Thoracic aorta (tissue), 2 donors: ENCODE measurements around the gene ZNF740. TPM values are rescaled to one million over a fixed set of nuclear protein-coding genes. Genes with fewer than 3 reads are reported as not detected.

Experiments
- ATAC-seq: fragments of 150-250 bp; one replicate; pipeline ENCODE4 v1.8.0; 2017; ENCODE audit warnings: low read depth; ENCODE audit not compliant: insufficient number of reproducible peaks, low FRiP score
- DNase-seq: peaks from one replicate; pipeline ENCODE4 v3.0.0-alpha.2; 2020; ENCODE audit warnings: low spot score
- H3K27ac ChIP-seq, 2 donors: fragments of 200-600 bp; sonication (generic); 1 replicate in 1 of 2; 2 replicates in 1 of 2; pipeline ENCODE4 v1.5.1; 2016; ENCODE audit warnings: mild to moderate bottlenecking in 2 of 2, moderate library complexity in 2 of 2
- H3K27me3 ChIP-seq: fragments of 200-600 bp; sonication (generic); replicated peaks from 2 replicates; pipeline ENCODE4 v1.6.0; 2016; ENCODE audit warnings: mild to moderate bottlenecking; ENCODE audit not compliant: insufficient read depth
- H3K36me3 ChIP-seq: fragments of 200-600 bp; sonication (generic); one replicate; pipeline ENCODE4 v1.5.1; 2016
- H3K4me1 ChIP-seq, 2 donors: fragments of 200-600 bp; sonication (generic); 1 replicate in 1 of 2; 2 replicates in 1 of 2; pipeline versions ENCODE4 v1.5.1 to v1.6.0; 2016; ENCODE audit warnings: low read depth in 2 of 2, mild to moderate bottlenecking in 1 of 2; ENCODE audit not compliant: control insufficient read depth in 1 of 2
- H3K4me3 ChIP-seq: fragments of 200-600 bp; sonication (generic); 2 replicates; pipeline ENCODE4 v1.5.1; 2016; ENCODE audit warnings: mild to moderate bottlenecking
- H3K9me3 ChIP-seq: fragments of 200-600 bp; sonication (generic); 2 replicates; pipeline ENCODE4 v1.5.1; 2016
- total RNA-seq, 2 donors: library from RNA; depleted of rRNA; stranded (reverse); fragments of >200 nt; gene quantifications; one replicate each; pipeline versions ENCODE4 v1.1.0 to v1.2.3, GENCODE V29; 2016
- TF ChIP-seq, protein P1 (sequence below): fragments of 200-600 bp; sonication (generic); IDR thresholded peaks from one replicate; pipeline ENCODE4 v1.5.1; 2019; ENCODE audit warnings: antibody characterized with exemption

The ZNF740 gene
- total RNA-seq, 2 donors from 2014 or later: 22.2 to 28.4 TPM

DNA sequence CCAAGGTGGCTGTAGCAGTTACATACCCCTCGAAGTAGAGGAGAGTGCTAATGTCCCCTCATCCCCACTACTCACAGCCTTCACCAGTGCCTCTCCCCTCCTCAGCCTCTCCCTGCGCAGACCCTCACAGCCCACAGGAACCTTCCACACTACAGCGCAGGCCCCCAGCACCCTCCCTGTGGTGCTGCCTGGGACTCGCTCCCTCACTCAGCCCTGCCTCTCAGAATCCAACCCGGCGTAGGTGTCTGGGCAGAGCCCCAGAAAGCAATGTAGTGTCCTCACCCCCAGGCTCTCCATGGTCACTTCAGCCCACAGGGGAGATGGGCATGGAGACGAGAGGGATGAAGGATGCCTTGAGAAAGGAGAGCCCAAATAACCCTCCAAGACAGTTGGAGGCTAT lies 10.9 kb upstream of the ZNF740 start:
- Histone ChIP-seq H3K27ac (no peak overlapping the region), H3K4me1 (no peaks in the 10 kb centered on the region), H3K36me3 (peaks cover 26% of the 10 kb centered on the region), H3K9me3 (no peaks in the 10 kb centered on the region), H3K27me3 (no peaks in the 10 kb centered on the region), H3K4me3 (no peak overlapping the region)
- no peak for ATAC-seq
- TF ChIP-seq, protein P1, sequence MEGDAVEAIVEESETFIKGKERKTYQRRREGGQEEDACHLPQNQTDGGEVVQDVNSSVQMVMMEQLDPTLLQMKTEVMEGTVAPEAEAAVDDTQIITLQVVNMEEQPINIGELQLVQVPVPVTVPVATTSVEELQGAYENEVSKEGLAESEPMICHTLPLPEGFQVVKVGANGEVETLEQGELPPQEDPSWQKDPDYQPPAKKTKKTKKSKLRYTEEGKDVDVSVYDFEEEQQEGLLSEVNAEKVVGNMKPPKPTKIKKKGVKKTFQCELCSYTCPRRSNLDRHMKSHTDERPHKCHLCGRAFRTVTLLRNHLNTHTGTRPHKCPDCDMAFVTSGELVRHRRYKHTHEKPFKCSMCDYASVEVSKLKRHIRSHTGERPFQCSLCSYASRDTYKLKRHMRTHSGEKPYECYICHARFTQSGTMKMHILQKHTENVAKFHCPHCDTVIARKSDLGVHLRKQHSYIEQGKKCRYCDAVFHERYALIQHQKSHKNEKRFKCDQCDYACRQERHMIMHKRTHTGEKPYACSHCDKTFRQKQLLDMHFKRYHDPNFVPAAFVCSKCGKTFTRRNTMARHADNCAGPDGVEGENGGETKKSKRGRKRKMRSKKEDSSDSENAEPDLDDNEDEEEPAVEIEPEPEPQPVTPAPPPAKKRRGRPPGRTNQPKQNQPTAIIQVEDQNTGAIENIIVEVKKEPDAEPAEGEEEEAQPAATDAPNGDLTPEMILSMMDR: no peak
- no peak for DNase-seq

DNA sequence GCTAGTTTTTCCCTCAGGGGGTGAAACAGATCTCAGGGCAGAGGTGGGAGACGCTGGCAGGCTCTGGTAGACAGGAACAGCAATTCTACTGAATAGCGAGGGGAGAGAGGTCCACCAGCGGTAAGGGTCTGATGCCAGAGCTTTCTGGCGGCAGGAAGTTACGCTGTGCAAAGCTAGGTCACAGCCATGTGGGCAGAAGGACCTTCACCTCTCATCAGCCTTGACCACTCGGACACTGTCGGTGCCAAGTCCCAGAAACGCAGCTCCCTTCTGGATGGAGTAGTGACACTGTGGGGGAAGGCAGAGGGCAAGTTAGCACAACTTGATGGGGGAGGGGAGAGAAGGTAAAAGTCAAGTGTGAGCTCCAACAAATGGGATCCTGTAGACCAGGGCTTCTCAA lies 10.3 kb upstream of the ZNF740 start:
- no peak for DNase-seq
- TF ChIP-seq, protein P1: no peak
- ATAC-seq: no peak
- Histone ChIP-seq H3K27ac (no peak overlapping the region), H3K9me3 (no peaks in the 10 kb centered on the region), H3K36me3 (peaks cover 26% of the 10 kb centered on the region), H3K27me3 (no peaks in the 10 kb centered on the region), H3K4me3 (no peak overlapping the region), H3K4me1 (no peaks in the 10 kb centered on the region)

DNA sequence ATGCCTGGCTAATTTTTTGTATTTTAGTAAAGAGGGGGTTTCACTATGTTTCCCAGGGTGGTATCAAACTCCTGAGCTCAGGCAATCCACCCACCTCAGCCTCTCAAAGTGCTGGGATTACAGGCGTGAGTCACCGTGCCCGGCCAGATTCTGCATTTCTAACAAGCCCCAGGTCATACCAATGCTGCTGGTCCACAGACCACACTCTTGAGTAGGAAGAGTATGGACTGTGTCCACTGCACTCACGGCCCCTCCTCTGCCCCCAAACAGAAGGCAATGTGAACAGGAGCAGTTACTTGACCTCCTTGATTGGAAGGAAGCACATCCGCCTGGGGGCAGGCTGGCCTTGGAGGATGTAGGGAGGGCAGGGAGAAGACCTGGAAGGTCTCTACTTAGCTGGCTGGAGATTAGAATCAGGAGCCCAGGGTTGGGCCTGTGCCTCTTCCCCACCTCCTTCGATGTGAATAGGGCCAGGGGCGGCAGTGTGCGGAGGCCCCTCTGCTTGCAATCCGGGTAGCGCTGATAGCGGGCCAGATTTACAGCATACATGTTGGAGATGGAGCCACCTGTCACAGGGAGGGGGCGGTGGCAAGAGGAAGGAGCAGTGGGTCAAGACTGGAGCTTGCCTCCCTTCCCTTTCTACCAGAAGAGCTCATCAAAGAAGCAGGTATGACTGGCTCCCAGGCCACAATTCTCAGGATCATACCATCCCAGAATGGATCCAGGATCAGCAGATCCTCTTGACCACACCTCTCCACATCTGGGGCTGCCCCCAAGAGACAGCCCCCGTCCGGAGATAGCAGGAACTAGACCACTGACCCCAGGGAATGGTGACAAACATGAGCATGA lies 9.4 kb upstream of the ZNF740 start:
- H3K27ac ChIP-seq: no peak overlapping the region
- ATAC-seq: no peak
- DNase-seq: no peak

DNA sequence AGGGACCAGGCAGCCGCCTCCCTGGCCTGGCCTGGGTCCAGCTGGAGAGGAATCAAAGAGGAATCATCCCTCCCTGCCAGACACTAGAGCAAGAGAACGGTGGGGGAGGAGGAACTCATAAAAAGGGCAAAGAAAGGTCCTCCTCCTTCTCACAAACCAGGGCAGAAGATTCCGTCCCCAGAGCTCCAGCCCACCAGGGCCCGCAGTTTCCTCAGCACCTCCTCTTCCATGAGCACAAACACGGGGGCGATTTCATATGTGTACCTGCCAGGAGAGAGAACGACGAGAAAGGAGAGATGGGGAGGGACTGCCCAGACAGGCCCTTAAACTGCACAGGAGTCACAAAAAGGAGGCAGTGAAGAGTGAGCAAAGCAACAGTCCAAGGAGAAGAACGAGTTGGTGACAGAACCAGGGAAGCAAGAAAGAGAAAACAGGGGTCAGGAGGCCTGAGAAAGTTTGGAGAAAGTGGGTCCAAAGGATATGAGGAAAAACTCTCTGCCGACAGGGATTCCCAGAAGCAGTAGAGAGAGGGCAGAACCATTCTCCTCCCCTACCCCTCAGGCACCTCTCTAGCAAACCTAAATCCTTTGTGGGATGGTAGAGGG lies 8.7 kb upstream of the ZNF740 start:
- Histone ChIP-seq H3K36me3 (peaks cover 26% of the 10 kb centered on the region), H3K4me3 (no peak overlapping the region), H3K27me3 (no peaks in the 10 kb centered on the region), H3K4me1 (no peaks in the 10 kb centered on the region), H3K27ac (no peak overlapping the region), H3K9me3 (no peaks in the 10 kb centered on the region)
- ATAC-seq (no peak), DNase-seq (no peak)
- TF ChIP-seq, protein P1: no peak

More for the DNA sequence above, 9.4 kb upstream of the ZNF740 start:
- Histone ChIP-seq H3K9me3 (no peaks in the 10 kb centered on the region), H3K27me3 (no peaks in the 10 kb centered on the region), H3K36me3 (peaks cover 26% of the 10 kb centered on the region), H3K4me3 (no peak overlapping the region), H3K4me1 (no peaks in the 10 kb centered on the region)
- TF ChIP-seq, protein P1: no peak

DNA sequence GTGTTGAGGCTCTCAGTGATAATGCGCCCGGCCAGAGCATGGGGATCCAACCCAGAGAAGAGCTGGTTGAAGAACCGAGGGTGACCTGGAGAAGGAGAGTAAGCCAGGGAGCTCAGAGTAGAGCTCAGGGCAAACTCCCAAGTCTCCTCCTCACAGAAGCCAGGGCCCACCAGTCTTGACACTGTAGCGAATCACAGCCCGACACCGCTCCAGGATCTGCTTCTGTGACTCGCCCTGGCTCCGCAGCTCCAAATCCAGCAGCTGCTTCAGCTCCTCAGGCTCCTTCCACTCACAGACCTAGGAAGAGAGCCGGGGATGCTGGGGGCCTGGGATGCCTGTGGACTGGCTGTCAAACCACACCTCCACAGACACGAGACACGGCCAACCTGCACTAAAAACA lies 8.2 kb upstream of the ZNF740 start:
- H3K9me3 ChIP-seq: no peaks in the 10 kb centered on the region
- TF ChIP-seq, protein P1: no peak
- no peak overlapping the region for H3K4me3 ChIP-seq
- no peaks in the 10 kb centered on the region for H3K27me3 ChIP-seq
- H3K36me3 ChIP-seq: peaks cover 26% of the 10 kb centered on the region
- ATAC-seq (no peak), DNase-seq (no peak)
- no peak overlapping the region for H3K27ac ChIP-seq
- no peaks in the 10 kb centered on the region for H3K4me1 ChIP-seq
